ENCODE measurements around the gene SHC4. TPM values are rescaled to one million over a fixed set of nuclear protein-coding genes. Genes with fewer than 3 reads are reported as not detected.

SHC4 gene
- total and polyA plus RNA-seq, 5 donors: 2.4 to 6.6 (median 3.5) TPM

GRCh38 chr15:48967336-48967735 is 3.6 kb upstream of the SHC4 start:
- no peaks in the 10 kb centered on the region for H3K27me3 ChIP-seq (ENCODE audit: control insufficient read depth, insufficient read depth)
- DNase-seq (no peak), ATAC-seq (no peak)
- intact Hi-C loops (cut with DNase I): loop anchor here in 1 of 4 donors (10.0 kb wide), 1 partner anchor 103 kb away; no protein-coding TSS in a partner anchor
- no peak overlapping the region for H3K27ac ChIP-seq (ENCODE audit: low read length)
- no peak overlapping the region for H3K4me3 ChIP-seq (ENCODE audit: low read length)
- no peaks in the 10 kb centered on the region for H3K9me3 ChIP-seq (ENCODE audit: control insufficient read depth, low read length)
- no peaks in the 10 kb centered on the region for H3K4me1 ChIP-seq (ENCODE audit: control insufficient read depth, insufficient read depth, low read length)

DNA sequence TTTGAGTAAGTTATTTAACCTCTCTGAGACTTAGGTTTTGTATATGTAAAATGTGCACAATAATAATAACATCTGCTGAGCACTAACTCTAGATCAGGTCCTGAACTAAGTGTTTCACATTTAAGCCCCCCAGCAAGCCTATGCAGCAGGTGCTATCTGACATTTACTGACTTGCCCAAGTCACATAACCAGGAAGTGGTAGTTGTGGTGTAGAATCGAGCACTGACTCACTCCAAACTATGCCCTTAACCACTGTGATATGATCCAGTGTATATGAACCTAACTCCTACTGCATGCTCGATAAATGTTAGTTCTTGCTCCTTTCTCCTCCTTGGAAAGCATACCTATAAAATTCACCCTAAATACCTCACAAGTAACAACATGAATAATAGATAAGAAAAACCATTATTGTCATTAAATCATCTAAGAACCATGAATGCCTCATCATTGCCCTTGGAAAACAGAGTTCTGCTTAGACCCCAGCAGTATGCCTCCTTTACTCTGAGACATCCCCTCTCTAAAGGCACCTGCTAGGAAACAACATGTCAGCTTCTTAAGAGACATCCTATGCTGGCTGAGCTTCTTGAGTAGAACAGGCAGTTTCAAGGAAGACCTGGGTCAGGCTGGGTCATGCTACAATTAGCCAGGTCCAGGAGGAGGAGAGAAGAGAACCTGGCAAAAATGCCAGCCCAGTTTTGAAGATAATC is 3.0 kb upstream of the SHC4 start:
- Histone ChIP-seq H3K27ac (ENCODE audit: low read length) (no peak overlapping the region), H3K9me3 (ENCODE audit: control insufficient read depth, low read length) (no peaks in the 10 kb centered on the region), H3K4me1 (ENCODE audit: control insufficient read depth, insufficient read depth, low read length) (no peaks in the 10 kb centered on the region), H3K27me3 (ENCODE audit: control insufficient read depth, insufficient read depth) (no peaks in the 10 kb centered on the region), H3K4me3 (ENCODE audit: low read length) (no peak overlapping the region)
- DNase-seq: no peak
- WGBS: 68% methylated on average over 2 of the region's 2 CpGs
- no peak for ATAC-seq
- intact Hi-C loops (cut with DNase I): loop anchor here in 1 of 4 donors (10.0 kb wide), 1 partner anchor 102 kb away; no protein-coding TSS in a partner anchor

DNA sequence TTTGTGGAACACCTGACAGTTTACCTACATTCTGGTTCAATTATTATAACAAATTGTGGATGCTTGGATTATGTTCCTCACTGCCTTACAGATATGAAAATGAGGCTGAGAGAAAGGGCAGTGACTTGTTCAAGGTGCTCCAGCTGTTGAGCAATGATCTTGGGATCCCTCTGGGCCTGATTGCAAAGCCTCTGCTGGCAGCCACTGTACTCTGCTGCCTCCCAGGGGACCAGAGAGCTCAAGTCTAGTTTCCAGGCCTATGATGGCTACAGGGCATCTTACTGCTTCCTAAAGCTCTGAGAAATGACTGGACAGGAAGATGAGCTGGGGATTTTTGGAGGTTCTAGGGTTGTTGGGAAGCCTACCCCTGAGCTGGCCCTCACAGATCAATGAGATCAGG is 2.3 kb upstream of the SHC4 start:
- Histone ChIP-seq H3K4me3 (ENCODE audit: low read length) (no peak overlapping the region), H3K9me3 (ENCODE audit: control insufficient read depth, low read length) (no peaks in the 10 kb centered on the region), H3K27ac (ENCODE audit: low read length) (no peak overlapping the region), H3K27me3 (ENCODE audit: control insufficient read depth, insufficient read depth) (no peaks in the 10 kb centered on the region), H3K4me1 (ENCODE audit: control insufficient read depth, insufficient read depth, low read length) (no peaks in the 10 kb centered on the region)
- intact Hi-C loops (cut with DNase I): loop anchor here in 1 of 4 donors (10.0 kb wide), 1 partner anchor 101 kb away; no protein-coding TSS in a partner anchor
- DNase-seq (no peak), ATAC-seq (no peak)

DNA sequence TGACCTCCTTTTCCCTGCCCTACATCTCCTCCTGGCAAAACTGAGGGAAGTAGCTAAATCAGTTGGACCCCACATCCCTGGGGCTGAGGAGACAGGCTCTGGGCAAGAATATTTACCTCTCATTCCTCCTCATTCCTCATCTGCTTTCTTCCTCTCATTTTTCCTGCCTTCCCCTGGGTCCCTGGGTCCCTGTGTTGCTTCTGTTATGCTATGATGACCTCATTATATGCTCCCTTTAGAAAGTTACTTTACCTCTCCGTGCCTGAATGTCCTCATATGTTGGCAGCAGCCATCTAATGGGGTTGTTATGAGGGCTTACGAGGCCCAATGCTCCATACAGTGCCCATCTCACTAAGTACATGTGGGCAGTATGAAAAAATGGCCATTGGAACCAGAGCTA is 1.2 kb upstream of the SHC4 start:
- intact Hi-C loops (cut with DNase I): loop anchor here in 2 of 4 donors (5.0 to 10.0 kb wide), 2 partner anchors 88 to 100 kb away; partner anchors contain the start of gene EID1 (in 1 of the 2)
- Histone ChIP-seq H3K4me1 (ENCODE audit: control insufficient read depth, insufficient read depth, low read length) (no peaks in the 10 kb centered on the region), H3K9me3 (ENCODE audit: control insufficient read depth, low read length) (no peaks in the 10 kb centered on the region), H3K27ac (ENCODE audit: low read length) (no peak overlapping the region), H3K4me3 (ENCODE audit: low read length) (no peak overlapping the region), H3K27me3 (ENCODE audit: control insufficient read depth, insufficient read depth) (no peaks in the 10 kb centered on the region)
- no peak for ATAC-seq
- DNase-seq: no peak
- WGBS: 90% methylated on average over 2 of the region's 2 CpGs

GRCh38 chr15:48962662-48963523 is 826 bp downstream of the SHC4 start:
- intact Hi-C loops (cut with DNase I): loop anchor here in 2 of 4 donors (5.0 to 10.0 kb wide), 2 partner anchors 86 to 98 kb away; partner anchors contain the start of gene EID1 (in 1 of the 2)
- Histone ChIP-seq H3K4me1 (ENCODE audit: control insufficient read depth, insufficient read depth, low read length) (no peaks in the 10 kb centered on the region), H3K27me3 (ENCODE audit: control insufficient read depth, insufficient read depth) (no peaks in the 10 kb centered on the region), H3K27ac (ENCODE audit: low read length) (peak overlapping the region; percentile 10), H3K9me3 (ENCODE audit: control insufficient read depth, low read length) (no peaks in the 10 kb centered on the region), H3K4me3 (ENCODE audit: low read length) (peak overlapping the region; percentile 69)
- ATAC-seq (peak; percentile 77 to 81), DNase-seq (peak; percentile 45 to 82 (median 69))
- 7% methylated on average over 54 of the region's 54 CpGs for WGBS

DNA sequence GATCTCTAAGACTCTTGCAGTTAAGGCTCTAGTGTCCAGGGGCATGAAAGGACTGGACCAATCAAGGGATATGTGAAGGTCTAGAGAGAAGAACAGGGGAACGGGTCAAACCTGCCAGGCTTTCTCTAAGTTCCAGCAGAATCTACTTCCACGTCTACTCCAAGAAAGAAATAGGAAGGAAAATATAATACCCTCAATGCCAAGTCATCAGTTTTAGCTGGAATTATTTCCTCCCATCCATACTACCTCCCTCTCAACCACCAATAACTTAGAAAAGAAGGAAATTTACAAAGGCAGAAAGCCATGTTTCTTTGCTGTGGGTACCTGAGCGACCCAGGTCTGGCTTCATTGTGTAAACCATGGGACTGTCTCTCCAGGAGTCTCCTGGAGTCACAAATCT is 7.8 kb downstream of the SHC4 start:
- no peak for ATAC-seq
- no peaks in the 10 kb centered on the region for H3K9me3 ChIP-seq (ENCODE audit: control insufficient read depth, low read length)
- intact Hi-C loops (cut with DNase I): no loop called here
- H3K4me3 ChIP-seq (ENCODE audit: low read length): no peak overlapping the region
- H3K27me3 ChIP-seq (ENCODE audit: control insufficient read depth, insufficient read depth): no peaks in the 10 kb centered on the region
- WGBS: 86% methylated on average over 3 of the region's 3 CpGs
- no peaks in the 10 kb centered on the region for H3K4me1 ChIP-seq (ENCODE audit: control insufficient read depth, insufficient read depth, low read length)
- DNase-seq: no peak
- no peak overlapping the region for H3K27ac ChIP-seq (ENCODE audit: low read length)

DNA sequence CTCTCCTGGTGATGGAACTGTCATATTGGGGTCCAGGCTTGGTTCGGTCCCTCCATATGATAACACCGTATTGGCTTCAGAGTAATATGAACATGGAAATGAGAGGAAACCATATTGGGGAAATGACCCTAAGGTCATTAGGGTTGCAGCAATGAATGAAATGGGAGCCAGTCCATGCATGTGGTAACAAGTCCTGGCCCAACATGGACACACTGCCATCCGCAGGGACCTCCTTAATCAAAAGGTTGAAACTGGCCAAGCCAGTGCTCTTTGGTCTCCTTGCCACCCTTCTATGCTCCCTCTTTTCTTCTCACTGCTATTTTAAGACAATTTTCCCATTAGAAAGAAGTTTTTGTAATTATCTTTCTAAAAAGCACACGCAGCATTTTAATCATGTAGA is 8.3 kb downstream of the SHC4 start:
- 90% methylated on average over 4 of the region's 4 CpGs for WGBS
- no peak for ATAC-seq
- Histone ChIP-seq H3K27ac (ENCODE audit: low read length) (no peak overlapping the region), H3K4me3 (ENCODE audit: low read length) (no peak overlapping the region), H3K4me1 (ENCODE audit: control insufficient read depth, insufficient read depth, low read length) (no peaks in the 10 kb centered on the region), H3K9me3 (ENCODE audit: control insufficient read depth, low read length) (no peaks in the 10 kb centered on the region), H3K27me3 (ENCODE audit: control insufficient read depth, insufficient read depth) (no peaks in the 10 kb centered on the region)
- no peak for DNase-seq
- intact Hi-C loops (cut with DNase I): no loop called here

DNA sequence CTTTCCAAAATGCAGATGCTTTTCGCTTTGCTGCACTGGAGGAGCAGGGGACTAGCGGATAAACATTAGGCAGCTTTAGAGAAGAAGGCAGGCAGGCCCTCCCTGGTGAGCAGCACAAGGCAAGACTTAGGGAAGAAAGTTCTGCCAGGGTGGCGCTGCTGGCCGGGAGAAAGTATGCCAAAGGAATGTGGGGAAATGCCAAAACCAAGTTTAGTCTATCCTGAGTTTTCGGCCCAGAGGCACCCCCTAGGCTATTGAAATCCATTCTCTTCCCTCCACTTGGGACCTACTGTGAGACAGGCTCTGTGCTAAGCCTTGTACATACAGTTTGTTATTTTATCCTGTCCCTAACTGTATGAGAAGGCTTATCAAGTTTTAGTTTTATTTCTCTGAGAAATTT is 9.2 kb downstream of the SHC4 start:
- Histone ChIP-seq H3K4me3 (ENCODE audit: low read length) (no peak overlapping the region), H3K27ac (ENCODE audit: low read length) (no peak overlapping the region), H3K9me3 (ENCODE audit: control insufficient read depth, low read length) (no peaks in the 10 kb centered on the region), H3K4me1 (ENCODE audit: control insufficient read depth, insufficient read depth, low read length) (no peaks in the 10 kb centered on the region), H3K27me3 (ENCODE audit: control insufficient read depth, insufficient read depth) (no peaks in the 10 kb centered on the region)
- ATAC-seq: peak in 1 of 2 donors; percentile 70
- DNase-seq: peak in 1 of 3 donors; percentile 50
- 61% methylated on average over 5 of the region's 5 CpGs for WGBS
- intact Hi-C loops (cut with DNase I): no loop called here

DNA sequence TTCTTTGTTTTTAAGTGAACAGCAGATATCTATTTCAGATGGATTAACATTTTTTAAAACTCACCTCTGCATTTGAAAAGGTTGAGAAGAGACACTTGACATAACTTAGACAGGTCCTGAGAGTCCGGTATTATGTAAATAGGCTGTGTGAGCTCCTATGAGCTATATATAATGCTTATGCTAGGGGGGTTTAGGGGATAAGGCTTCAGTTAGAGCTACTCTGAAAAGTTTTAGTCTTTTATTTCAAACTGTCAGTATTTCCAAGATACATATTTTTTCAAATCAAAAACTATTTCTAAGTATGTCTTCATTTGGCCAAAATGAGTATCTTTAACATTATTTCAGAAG is 16.9 kb downstream of the SHC4 start:
- no peaks in the 10 kb centered on the region for H3K27me3 ChIP-seq (ENCODE audit: control insufficient read depth, insufficient read depth)
- no peak overlapping the region for H3K4me3 ChIP-seq (ENCODE audit: low read length)
- 58% methylated on average over 1 of the region's 1 CpG for WGBS
- no peak for ATAC-seq
- peak overlapping the region; percentile 17 for H3K27ac ChIP-seq (ENCODE audit: low read length)
- intact Hi-C loops (cut with DNase I): no loop called here
- DNase-seq: no peak
- H3K4me1 ChIP-seq (ENCODE audit: control insufficient read depth, insufficient read depth, low read length): peaks cover 2% of the 10 kb centered on the region
- no peaks in the 10 kb centered on the region for H3K9me3 ChIP-seq (ENCODE audit: control insufficient read depth, low read length)

DNA sequence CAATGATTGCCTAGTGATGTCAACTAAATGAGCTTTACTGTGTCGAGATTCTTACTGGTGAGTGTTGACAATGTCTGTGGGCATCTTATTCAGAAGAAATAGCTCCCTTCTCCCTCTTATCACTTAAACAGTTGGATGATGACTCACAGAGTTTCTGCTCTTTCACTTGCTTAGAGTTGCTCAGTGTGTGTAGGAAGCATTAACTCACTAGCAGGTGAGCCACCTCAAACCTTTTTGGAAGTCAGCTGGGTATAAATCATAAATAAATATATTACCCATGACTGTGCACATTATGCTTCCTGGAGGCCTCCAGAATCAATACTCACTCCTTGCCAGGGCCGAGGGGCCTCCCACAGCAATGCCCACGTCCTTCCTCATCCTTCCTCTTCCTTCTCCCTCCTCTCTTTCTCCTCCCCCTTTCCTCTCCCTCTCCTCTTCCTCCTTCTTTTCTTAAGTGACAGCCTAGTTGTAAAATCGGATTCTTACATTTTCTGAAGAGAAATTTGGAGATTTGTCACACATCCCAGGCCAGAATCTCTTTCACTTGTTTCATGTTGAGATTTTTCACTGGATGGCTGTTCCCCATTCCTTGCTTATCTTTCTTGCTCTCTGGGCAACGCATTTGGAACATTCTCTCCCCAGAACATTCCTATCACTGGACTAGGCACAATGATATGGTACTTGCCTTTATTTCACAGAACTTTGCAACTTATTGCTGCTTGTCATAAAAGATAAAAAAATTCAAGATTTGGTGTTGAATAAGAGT is 17.5 kb downstream of the SHC4 start:
- peak; percentile 80 for ATAC-seq
- intact Hi-C loops (cut with DNase I): no loop called here
- Histone ChIP-seq H3K27me3 (ENCODE audit: control insufficient read depth, insufficient read depth) (no peaks in the 10 kb centered on the region), H3K4me1 (ENCODE audit: control insufficient read depth, insufficient read depth, low read length) (peaks cover 2% of the 10 kb centered on the region), H3K4me3 (ENCODE audit: low read length) (no peak overlapping the region), H3K9me3 (ENCODE audit: control insufficient read depth, low read length) (no peaks in the 10 kb centered on the region), H3K27ac (ENCODE audit: low read length) (peak overlapping the region; percentile 79)
- 28% methylated on average over 5 of the region's 5 CpGs for WGBS
- DNase-seq: no peak

Measured in right cardiac atrium (tissue), 5 donors.